GM12878 (cell line): ENCODE data around the gene CIAO2B. TPM values are rescaled to one million over a fixed set of nuclear protein-coding genes. Genes with fewer than 3 reads are reported as not detected.

ENCODE experiments used
- ATAC-seq: fragments of 200-7000 bp; cut with Tn5 transposase; 3 replicates; pipeline ENCODE4 v1.9.1; 2020; ENCODE audit warnings: mild to moderate bottlenecking, moderate library complexity
- BruUV-seq: library from RNA; stranded (reverse); fragments of 400-500 nt; replicated peaks from 2 replicates; lab custom pipeline; 2021; lab: Mats Ljungman, UMichigan
- CTCF ChIA-PET: fragments of 300-600 bp; sonication (Branson Sonifier 250); formaldehyde crosslinking; extraction: SDS; loops from one replicate; lab custom pipeline; 2021; ENCODE audit warnings: inconsistent platforms; lab: Yijun Ruan, JAX
- POLR2A ChIA-PET: fragments of 350-600 bp; formaldehyde crosslinking; extraction: SDS; loops from one replicate; lab custom pipeline; 2021; ENCODE audit warnings: inconsistent platforms; lab: Charles Lee
- RAD21 ChIA-PET: fragments of 300-600 bp; sonication (Branson Sonifier 250); formaldehyde crosslinking; loops from one replicate; lab custom pipeline; 2023; ENCODE audit warnings: antibody characterized with exemption; ENCODE audit not compliant: unreplicated experiment; lab: Charles Lee
- SMC1A ChIA-PET: fragments of 300-600 bp; sonication (Branson Sonifier 250); formaldehyde crosslinking; loops from one replicate; lab custom pipeline; 2023; ENCODE audit not compliant: unreplicated experiment, uncharacterized antibody; lab: Charles Lee
- DNase-seq: peaks from one replicate; pipeline ENCODE4 v3.0.0-alpha.2; 2011; ENCODE audit warnings: low read depth, low spot score
- FAIRE-seq: peaks from 3 replicates; lab custom pipeline; 2011; peaks lifted over from hg19 to GRCh38; lab: Jason Lieb, UNC
- H2AFZ ChIP-seq: 2 replicates; pipeline ENCODE4 v1.6.0; 2011; ENCODE audit warnings: low read depth, low read length, control low read depth; ENCODE audit not compliant: control insufficient read depth
- H3K27ac ChIP-seq: 2 replicates; pipeline ENCODE4 v1.5.1; 2011; ENCODE audit warnings: control low read depth; ENCODE audit not compliant: control insufficient read depth, insufficient read depth
- H3K27me3 ChIP-seq, 2 experiments: replicated peaks in 1 of 2; 2 replicates each; pipeline versions ENCODE4 v1.6.0 to v1.6.1; 2011; ENCODE audit warnings: low read length in 1 of 2; ENCODE audit not compliant: control insufficient read depth in 2 of 2, insufficient read depth in 2 of 2
- H3K36me3 ChIP-seq, 2 experiments: 2 replicates each; pipeline ENCODE4 v1.5.1; 2011; ENCODE audit warnings: low read length in 1 of 2; ENCODE audit not compliant: control insufficient read depth in 2 of 2, insufficient read depth in 2 of 2
- H3K4me1 ChIP-seq: 2 replicates; pipeline ENCODE4 v1.6.1; 2011; ENCODE audit warnings: mild to moderate bottlenecking, low read length, moderate library complexity, mixed read lengths; ENCODE audit not compliant: control insufficient read depth, insufficient read depth
- H3K4me2 ChIP-seq: 2 replicates; pipeline ENCODE4 v1.6.0; 2011; ENCODE audit warnings: control low read depth; ENCODE audit not compliant: control insufficient read depth, insufficient read depth
- H3K4me3 ChIP-seq: fragments of 200-600 bp; sonication (generic); 2 replicates; pipeline ENCODE4 v1.5.1; 2016
- H3K79me2 ChIP-seq: 2 replicates; pipeline ENCODE4 v1.6.0; 2011; ENCODE audit warnings: low read length; ENCODE audit not compliant: control insufficient read depth, insufficient read depth
- H3K9ac ChIP-seq: 2 replicates; pipeline ENCODE4 v1.8.0; 2011; ENCODE audit warnings: low read length, control low read depth, mixed read lengths; ENCODE audit not compliant: control insufficient read depth, insufficient read depth
- H3K9me3 ChIP-seq: replicated peaks from 3 replicates; pipeline ENCODE4 v1.5.1; 2011; ENCODE audit warnings: mild to moderate bottlenecking, low read length; ENCODE audit not compliant: control insufficient read depth, insufficient read depth
- H4K20me1 ChIP-seq: 2 replicates; pipeline ENCODE4 v1.6.0; 2011; ENCODE audit not compliant: control insufficient read depth, insufficient read depth
- ATF7 ChIP-seq: fragments of 450-650 bp; IDR thresholded peaks from 2 replicates; pipeline ENCODE4 v1.6.1; 2016; ENCODE audit warnings: low read depth, mild to moderate bottlenecking
- CREM ChIP-seq: IDR thresholded peaks from 2 replicates; pipeline ENCODE4 v1.6.1; 2014; ENCODE audit warnings: antibody characterized with exemption, low read depth
- CTCF ChIP-seq, 3 experiments: IDR thresholded peaks in 2 of 3; conservative IDR thresholded peaks in 1 of 3; 2 replicates each; pipeline ENCODE4 v1.5.1; 2011; ENCODE audit warnings: low read depth in 3 of 3, low read length in 3 of 3, mild to moderate bottlenecking in 3 of 3, control low read depth in 2 of 3, moderate library complexity in 2 of 3, inconsistent platforms in 1 of 3, mixed read lengths in 1 of 3; ENCODE audit not compliant: control insufficient read depth in 2 of 3, insufficient read depth in 1 of 3; ENCODE audit errors: extremely low read depth in 1 of 3
- E2F4 ChIP-seq: IDR thresholded peaks from 2 replicates; pipeline ENCODE4 v1.6.1; 2012; ENCODE audit warnings: low read depth, low read length, improper control_type of control experiment
- EP300 ChIP-seq, 2 experiments: fragments of 150-350 bp in 1 of 2; IDR thresholded peaks; 2 replicates each; pipeline ENCODE4 v1.6.1; 2011 to 2012; ENCODE audit warnings: low read depth in 2 of 2, low read length in 2 of 2, borderline replicate concordance in 1 of 2, improper control_type of control experiment in 1 of 2, inconsistent platforms in 1 of 2; ENCODE audit not compliant: control insufficient read depth in 1 of 2
- FOS ChIP-seq: IDR thresholded peaks from 3 replicates; pipeline ENCODE4 v1.6.1; 2011; ENCODE audit warnings: borderline replicate concordance; ENCODE audit not compliant: insufficient read length; ENCODE audit errors: extremely low read depth
- HSF1 ChIP-seq: fragments of 150-350 bp; IDR thresholded peaks from 2 replicates; pipeline ENCODE4 v1.6.1; 2014; ENCODE audit warnings: mild to moderate bottlenecking, low read depth, low read length
- IRF5 ChIP-seq: fragments of 450-650 bp; IDR thresholded peaks from 2 replicates; pipeline ENCODE4 v1.6.1; 2017; ENCODE audit warnings: borderline replicate concordance
- MYC ChIP-seq: IDR thresholded peaks from 2 replicates; pipeline ENCODE4 v1.6.1; 2011; ENCODE audit warnings: mild to moderate bottlenecking, low read length, moderate library complexity, inconsistent platforms; ENCODE audit not compliant: insufficient read depth, insufficient replicate concordance, insufficient read length, severe bottlenecking
- PML ChIP-seq: IDR thresholded peaks from 2 replicates; pipeline ENCODE4 v1.6.1; 2012; ENCODE audit warnings: low read length, inconsistent platforms
- RUNX3 ChIP-seq: IDR thresholded peaks from 2 replicates; pipeline ENCODE4 v1.6.1; 2012; ENCODE audit warnings: low read length, inconsistent platforms
- YY1 ChIP-seq: IDR thresholded peaks from 2 replicates; pipeline ENCODE4 v1.6.1; 2011; ENCODE audit warnings: low read depth, mild to moderate bottlenecking, low read length
- WGBS: methylation state at CpG from one replicate; pipeline ENCODE4 v1.1.6; 2016; ENCODE audit warnings: low lambda C conversion rate; ENCODE audit not compliant: insufficient replicate concordance, insufficient coverage; ENCODE audit errors: missing lambda C conversion rate; 5-methylcytosine and 5-hydroxymethylcytosine counted together
- in situ Hi-C: fragments of 300-500 bp; cut with MboI; formaldehyde crosslinking; loops from 9 replicates; pipeline ENCODE4 v1.14.3; 2018; ENCODE audit warnings: mixed read lengths
- intact Hi-C: fragments of 100-400 bp; cut with micrococcal nuclease; formaldehyde crosslinking; loops from one replicate; pipeline ENCODE4 v1.14.2; 2022; ENCODE audit not compliant: unreplicated experiment
- polyA plus RNA-seq, 11 experiments: library from polyadenylated mRNA; depleted of rRNA in 4 of 11; unstranded in 6 of 11; stranded (reverse) in 5 of 11; fragments of >200 nt; fragmentation: Nextera tagmentation in 4 of 11; fragmentation: Illumina TruSeq in 1 of 11; extraction: Ambion mirVana in 4 of 11; extraction: Trizol in 1 of 11; gene quantifications; 1 replicate in 1 of 11; 2 replicates in 10 of 11; pipeline versions ENCODE4 v1.2.1 to v1.2.3, GENCODE V29; 2011 to 2016; ENCODE audit warnings: inconsistent platforms in 2 of 11, missing spikeins in 2 of 11, low read depth in 1 of 11
- total RNA-seq, 4 experiments: library from RNA; depleted of rRNA in 3 of 4; stranded (reverse); fragments of >200 nt in 3 of 4; fragmentation: Illumina TruSeq in 1 of 4; extraction: Trizol in 1 of 4; gene quantifications; 2 replicates each; pipeline versions ENCODE4 v1.2.1 to v1.2.3, GENCODE V29; 2013 to 2021

The CIAO2B gene
- total and polyA plus RNA-seq, 10 of the 15 experiments (the other 5 are each of a cell fraction or from before 2014, with no cell fraction given), result 76.4 to 241 (median 138) TPM

GRCh38 chr16:66885491-66885890, 48.7 kb downstream of the CIAO2B start:
- FAIRE-seq (no peak), ATAC-seq (no peak)
- H3K4me1 ChIP-seq, result no peaks in the 10 kb centered on the region; the same call in 1 of the 2 replicates

More at GRCh38 chr16:66885491-66885890, 48.7 kb downstream of the CIAO2B start:
- Histone ChIP-seq H3K9ac (no peak overlapping the region), H3K79me2 (peaks cover 11% of the 10 kb centered on the region), H2AFZ (no peak overlapping the region), H3K36me3 (peaks cover 3 to 5% of the 10 kb centered on the region in 2 experiments), H3K4me2 (no peak overlapping the region), H3K27ac (no peak overlapping the region), H3K4me3 (no peak overlapping the region), H3K9me3 (no peaks in the 10 kb centered on the region), H3K27me3 (no peaks in the 10 kb centered on the region), H4K20me1 (no peaks in the 10 kb centered on the region)
- ChIA-PET POLR2A (interaction anchor here (0.6 kb wide), 1 partner anchor 144 kb away, joined by 3 read pairs; no protein-coding TSS in a partner anchor), SMC1A (interaction anchor here (1.3 kb wide), 1 partner anchor 10 kb away, joined by 4 read pairs; no protein-coding TSS in a partner anchor), RAD21 (interaction anchor here (1.3 kb wide), 1 partner anchor 10 kb away, joined by 4 read pairs; no protein-coding TSS in a partner anchor), CTCF (interaction anchor here (0.6 to 5.2 kb wide), 4 partner anchors 8 to 58 kb away, joined by 3 to 34 read pairs (median 4); no protein-coding TSS in a partner anchor)
- no peak for TF ChIP-seq PML
- no peak for TF ChIP-seq YY1
- TF ChIP-seq E2F4, result no peak
- TF ChIP-seq CTCF (IDR thresholded peaks at IDR 0.05 in 2 of 3, conservative IDR thresholded peaks at IDR 0.05 in 1 of 3; ENCODE audit: control insufficient read depth in 2 of 3, extremely low read depth in 1 of 3, insufficient read depth in 1 of 3, low read depth in 3 of 3, low read length in 3 of 3), result no peak
- no peak for TF ChIP-seq IRF5
- TF ChIP-seq RUNX3, result no peak
- TF ChIP-seq CREM, result no peak
- TF ChIP-seq FOS, result no peak
- TF ChIP-seq EP300 (IDR thresholded peaks at IDR 0.05; ENCODE audit: borderline replicate concordance in 1 of 2, control insufficient read depth in 1 of 2, low read depth in 2 of 2, low read length in 2 of 2), result no peak
- no peak for TF ChIP-seq MYC
- TF ChIP-seq ATF7, result no peak
- no peak for TF ChIP-seq HSF1
- 91% methylated on average over 12 of the region's 12 CpGs for WGBS
- intact Hi-C loops (no loop called here), in situ Hi-C loops (no loop called here)
- BruUV-seq, result no TSS peak
- DNase-seq, result no peak
